ENCODE results near the gene GLB1L2. TPM values are rescaled to one million over a fixed set of nuclear protein-coding genes. Genes with fewer than 3 reads are reported as not detected.

GLB1L2 gene
- total RNA-seq, 2 donors from 2014 or later = 9.9 to 12.5 TPM

- H3K36me3 Mint-ChIP-seq (ENCODE audit: low read depth) = no peaks in the 10 kb centered on the region
- 91 to 92% methylated on average over 3 to 4 of the region's 4 CpGs for WGBS, 2 experiments (ENCODE audit: insufficient coverage in 1 of 2, insufficient read length in 1 of 2)
- Histone ChIP-seq H3K9ac (ENCODE audit: extremely low read depth, low read length, poor library complexity, severe bottlenecking) (no peak overlapping the region), H3K36me3 (ENCODE audit: control insufficient read depth, insufficient read depth, low read length) (no peaks in the 10 kb centered on the region), H3K27me3 (ENCODE audit: control insufficient read depth, insufficient read depth, low read length, poor library complexity, severe bottlenecking) (peaks cover 43% of the 10 kb centered on the region), H3K4me3 (ENCODE audit: low read length) (no peak overlapping the region), H3K9me3 (ENCODE audit: control insufficient read depth, low read length) (no peaks in the 10 kb centered on the region), H3K4me1 (ENCODE audit: control insufficient read depth, insufficient read depth, low read length) (peaks cover 3% of the 10 kb centered on the region), H3K27ac (ENCODE audit: low read depth, low read length) (no peak overlapping the region)
- H3K9me3 Mint-ChIP-seq = no peaks in the 10 kb centered on the region
- H3K4me1 Mint-ChIP-seq = peaks cover 2% of the 10 kb centered on the region
- no peak overlapping the region for H3K27ac Mint-ChIP-seq
- no peak for DNase-seq
- no peak for TF ChIP-seq CTCF (conservative IDR thresholded peaks at IDR 0.05)
- H3K27me3 Mint-ChIP-seq (ENCODE audit: insufficient read depth) = peaks cover 29% of the 10 kb centered on the region
- no peak overlapping the region for H3K4me3 Mint-ChIP-seq
Observed at GRCh38 chr11:134337051-134337450, 5.3 kb downstream of the GLB1L2 start.

DNA sequence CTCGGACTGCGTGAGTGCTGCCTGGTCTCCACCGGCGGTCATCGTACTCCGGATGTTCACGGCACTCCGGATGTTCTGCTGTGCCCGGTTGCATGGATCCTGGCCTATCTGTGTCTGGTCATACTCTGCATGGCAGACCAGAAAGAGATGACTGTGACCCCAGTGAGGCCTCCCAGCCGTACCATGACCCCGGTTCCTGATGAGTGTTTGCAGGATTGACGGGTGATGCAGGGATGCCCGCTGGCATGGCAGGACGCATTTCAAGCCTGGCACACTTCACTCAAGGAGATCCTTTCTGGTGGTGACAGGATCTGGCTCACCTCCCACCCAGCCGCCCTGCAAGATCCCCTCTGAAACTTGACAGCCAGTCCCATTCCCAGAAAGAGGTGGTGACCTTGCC lies 6.3 kb downstream of the GLB1L2 start:
- no peak for DNase-seq
- H3K36me3 ChIP-seq (ENCODE audit: control insufficient read depth, insufficient read depth, low read length) = no peaks in the 10 kb centered on the region
- WGBS, 2 experiments (ENCODE audit: insufficient coverage in 1 of 2, insufficient read length in 1 of 2) = 93 to 97% methylated on average over 13 to 15 of the region's 15 CpGs
- Mint-ChIP-seq H3K27me3 (ENCODE audit: insufficient read depth) (peaks cover 23% of the 10 kb centered on the region), H3K36me3 (ENCODE audit: low read depth) (no peaks in the 10 kb centered on the region), H3K9me3 (no peaks in the 10 kb centered on the region), H3K4me3 (no peak overlapping the region), H3K4me1 (no peaks in the 10 kb centered on the region), H3K27ac (no peak overlapping the region)
- no peak for TF ChIP-seq CTCF (conservative IDR thresholded peaks at IDR 0.05)
- no peak overlapping the region for H3K4me3 ChIP-seq (ENCODE audit: low read length)
- no peak overlapping the region for H3K27ac ChIP-seq (ENCODE audit: low read depth, low read length)
- H3K27me3 ChIP-seq (ENCODE audit: control insufficient read depth, insufficient read depth, low read length, poor library complexity, severe bottlenecking) = peaks cover 33% of the 10 kb centered on the region
- H3K4me1 ChIP-seq (ENCODE audit: control insufficient read depth, insufficient read depth, low read length) = no peaks in the 10 kb centered on the region
- H3K9ac ChIP-seq (ENCODE audit: extremely low read depth, low read length, poor library complexity, severe bottlenecking) = no peak overlapping the region
- no peaks in the 10 kb centered on the region for H3K9me3 ChIP-seq (ENCODE audit: control insufficient read depth, low read length)

- no peak overlapping the region for H3K4me3 ChIP-seq (ENCODE audit: low read length)
- no peaks in the 10 kb centered on the region for H3K9me3 ChIP-seq (ENCODE audit: control insufficient read depth, low read length)
- H3K9ac ChIP-seq (ENCODE audit: extremely low read depth, low read length, poor library complexity, severe bottlenecking) = no peak overlapping the region
- H3K4me1 Mint-ChIP-seq = no peaks in the 10 kb centered on the region
- H3K4me1 ChIP-seq (ENCODE audit: control insufficient read depth, insufficient read depth, low read length) = no peaks in the 10 kb centered on the region
- H3K27ac Mint-ChIP-seq = no peak overlapping the region
- H3K36me3 Mint-ChIP-seq (ENCODE audit: low read depth) = no peaks in the 10 kb centered on the region
- no peaks in the 10 kb centered on the region for H3K36me3 ChIP-seq (ENCODE audit: control insufficient read depth, insufficient read depth, low read length)
- no peak for TF ChIP-seq CTCF (conservative IDR thresholded peaks at IDR 0.05)
- WGBS, 2 experiments (ENCODE audit: insufficient coverage in 1 of 2, insufficient read length in 1 of 2) = 93 to 95% methylated on average over 4 to 7 of the region's 7 CpGs
- H3K27me3 Mint-ChIP-seq (ENCODE audit: insufficient read depth) = peaks cover 18% of the 10 kb centered on the region
- no peak overlapping the region for H3K4me3 Mint-ChIP-seq
- no peak overlapping the region for H3K27ac ChIP-seq (ENCODE audit: low read depth, low read length)
- H3K27me3 ChIP-seq (ENCODE audit: control insufficient read depth, insufficient read depth, low read length, poor library complexity, severe bottlenecking) = peaks cover 27% of the 10 kb centered on the region
- no peak for DNase-seq
- H3K9me3 Mint-ChIP-seq = no peaks in the 10 kb centered on the region
Observed at GRCh38 chr11:134338654-134339053, 6.9 kb downstream of the GLB1L2 start.
